HG03108 (cell line): Measurements from ENCODE around the gene NFX1.

Experiments
- ATAC-seq: cut with Tn5 transposase; IDR thresholded peaks from one replicate; pipeline ENCODE4 v1.9.1; 2021; ENCODE audit warnings: moderate library complexity; ENCODE audit not compliant: unreplicated experiment

Gene NFX1

DNA sequence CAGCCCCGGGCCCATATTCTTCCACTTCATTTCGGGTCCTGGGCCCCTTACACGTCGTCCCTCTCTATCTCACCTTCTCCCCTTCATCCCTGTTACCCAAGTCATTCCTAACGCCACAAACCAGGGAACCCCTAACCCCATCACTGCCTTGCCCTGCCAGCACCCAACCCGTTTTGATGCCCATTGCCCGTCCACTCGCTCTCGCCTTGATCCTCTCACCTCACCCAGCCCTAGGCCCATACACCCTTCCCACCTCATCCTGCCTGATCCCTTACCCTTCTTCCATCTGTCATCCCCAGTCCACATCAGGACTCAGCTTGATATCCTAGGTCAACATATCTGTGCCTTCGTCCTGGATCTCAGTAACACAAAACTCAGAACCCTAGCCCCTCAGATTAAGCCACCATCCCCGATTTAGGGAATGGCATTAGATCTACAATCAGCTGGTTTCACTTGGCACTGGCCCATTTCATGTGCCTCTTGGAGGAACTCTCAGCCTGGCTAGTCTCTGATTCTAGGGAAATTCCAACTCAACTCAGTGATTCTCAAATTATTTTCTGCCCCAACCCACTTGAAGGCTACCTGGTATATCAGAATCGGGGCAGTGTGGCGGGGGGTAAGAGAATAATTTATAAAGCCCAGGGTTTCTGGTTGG is 25.0 kb upstream of the NFX1 start:
- no peak for ATAC-seq

DNA sequence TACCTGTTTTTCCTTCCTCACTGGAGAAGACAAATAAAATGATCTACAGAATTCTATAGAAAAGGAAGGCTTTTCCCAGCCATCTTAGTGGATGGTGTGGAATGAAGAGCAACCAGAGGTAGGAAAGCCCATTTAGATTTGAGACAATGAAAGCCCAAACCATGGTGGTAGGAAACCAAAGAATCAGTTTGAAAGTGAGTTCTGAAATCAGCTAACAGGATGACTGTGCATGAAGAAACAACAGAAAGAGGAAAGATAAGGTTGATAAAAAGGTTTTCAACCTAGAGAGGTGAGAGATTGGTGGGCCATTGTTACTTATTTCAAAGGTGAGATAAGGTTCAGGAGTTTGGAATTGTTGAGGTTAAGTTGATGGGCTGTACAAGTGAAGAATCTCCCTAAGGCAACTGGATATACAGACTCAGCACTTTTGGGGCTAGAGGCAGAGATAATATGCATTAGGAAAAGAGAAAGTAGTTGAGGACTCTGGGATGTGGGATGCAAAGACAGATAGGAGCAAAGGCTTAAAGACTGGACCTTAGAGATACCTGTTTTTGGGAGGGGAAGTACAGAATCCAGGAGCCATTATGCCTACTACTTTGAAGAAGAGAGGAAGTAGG is 23.1 kb upstream of the NFX1 start:
- ATAC-seq = no peak

DNA sequence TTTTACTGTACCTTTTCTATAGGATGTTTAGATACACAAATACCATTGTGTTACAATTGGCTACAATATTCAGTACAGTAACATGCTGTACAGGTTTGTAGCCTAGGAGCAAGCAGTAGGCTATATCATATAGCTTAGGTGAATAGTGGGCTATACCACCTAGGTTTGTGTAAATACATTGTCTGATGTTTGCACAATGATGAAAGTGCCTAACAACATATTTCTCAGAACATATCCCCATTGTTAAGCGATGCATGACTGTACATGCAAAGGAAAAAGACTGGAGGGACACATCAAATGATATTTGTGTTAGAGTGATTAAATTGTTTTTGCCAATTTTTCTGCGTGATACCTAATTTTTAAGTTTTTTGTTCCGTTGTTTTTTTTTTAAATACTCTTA is 20.2 kb upstream of the NFX1 start:
- ATAC-seq = no peak

DNA sequence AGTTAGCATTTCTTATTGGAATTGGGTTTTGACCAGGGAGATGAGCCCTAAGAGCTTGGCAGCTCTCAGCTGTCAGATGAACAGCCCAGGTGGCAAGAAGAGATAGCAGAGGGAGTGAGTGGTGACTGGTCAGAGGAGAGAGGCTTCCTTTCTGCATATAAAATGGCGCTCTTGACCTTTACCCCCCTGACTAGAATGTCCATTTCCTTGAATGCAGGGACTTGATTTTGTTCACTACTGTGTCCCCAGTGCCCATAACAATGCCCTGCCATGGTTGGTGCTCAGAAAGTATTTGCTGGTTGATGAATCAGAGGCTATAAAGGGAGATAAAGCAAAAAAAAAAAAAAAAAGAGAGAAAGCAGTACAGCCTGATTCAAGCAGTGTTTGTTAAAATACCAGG is 18.3 kb upstream of the NFX1 start:
- no peak for ATAC-seq

DNA sequence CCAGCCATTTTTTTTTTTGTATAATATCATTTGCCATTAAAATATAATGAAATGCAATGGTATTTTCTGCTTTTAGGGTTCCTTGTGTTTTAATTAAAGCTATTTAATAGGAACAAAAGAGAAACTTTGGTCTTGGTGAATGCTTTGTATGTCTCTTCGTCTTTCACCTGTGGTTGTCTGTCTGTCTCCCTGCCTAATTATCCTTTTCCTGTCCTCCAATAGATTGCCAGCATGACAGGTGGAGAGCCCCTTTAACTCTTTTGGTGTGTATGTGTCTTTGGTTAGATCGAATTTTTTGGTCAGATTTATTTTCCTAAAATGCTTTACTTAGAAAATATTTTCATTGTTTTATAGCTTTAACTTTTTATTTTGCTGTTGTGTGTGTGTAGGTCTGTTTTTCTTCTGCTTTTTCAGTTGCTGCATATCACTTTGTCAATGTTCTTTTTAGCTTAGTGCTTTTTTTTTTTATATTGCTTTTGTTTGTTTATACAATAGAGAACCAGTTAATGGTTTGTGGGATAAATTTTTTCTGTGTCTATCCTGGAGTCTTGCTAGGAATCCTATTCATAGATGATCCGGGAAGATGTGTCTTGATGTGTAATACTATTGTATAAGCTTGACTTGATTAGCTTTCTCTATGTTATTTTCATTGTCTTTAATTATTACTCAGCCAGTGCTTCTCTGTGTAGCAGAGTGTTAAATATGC is 16.9 kb upstream of the NFX1 start:
- no peak for ATAC-seq

DNA sequence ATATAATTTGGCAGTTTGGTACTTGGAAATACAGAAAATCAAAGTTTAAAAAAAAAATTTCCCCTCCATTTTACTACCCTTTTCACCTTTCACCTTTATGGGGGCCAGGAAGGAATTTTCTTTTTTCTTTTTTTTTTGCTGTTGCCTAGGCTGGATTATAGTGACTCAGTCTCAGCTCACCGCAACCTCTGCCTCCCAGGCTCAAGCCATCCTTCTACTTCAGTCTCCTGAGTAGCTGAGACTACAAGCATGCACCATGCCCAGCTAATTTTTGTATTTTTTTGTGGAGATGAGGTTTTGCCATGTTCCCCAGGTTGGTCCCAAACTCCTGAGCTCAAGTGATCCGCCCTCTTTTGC is 16.4 kb upstream of the NFX1 start:
- ATAC-seq = no peak

DNA sequence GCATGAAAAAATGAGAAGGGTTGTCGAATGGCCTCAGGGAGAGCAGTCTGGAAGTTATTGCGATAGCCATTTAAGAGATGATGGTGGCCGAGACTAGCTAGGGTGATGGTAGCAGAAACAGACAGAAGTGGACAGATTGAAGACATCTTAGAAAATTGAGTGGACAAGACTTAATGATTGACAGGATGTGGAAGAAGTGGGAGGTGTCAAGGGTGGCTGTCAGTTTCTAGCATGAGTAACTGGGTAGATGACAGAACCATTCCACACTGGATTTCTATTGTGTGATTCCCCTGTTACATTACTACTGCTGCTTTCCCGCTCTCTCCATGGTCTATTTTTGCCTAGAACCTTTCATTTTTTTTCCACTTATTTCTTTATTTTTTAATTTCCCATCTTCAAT is 12.8 kb upstream of the NFX1 start:
- no peak for ATAC-seq

DNA sequence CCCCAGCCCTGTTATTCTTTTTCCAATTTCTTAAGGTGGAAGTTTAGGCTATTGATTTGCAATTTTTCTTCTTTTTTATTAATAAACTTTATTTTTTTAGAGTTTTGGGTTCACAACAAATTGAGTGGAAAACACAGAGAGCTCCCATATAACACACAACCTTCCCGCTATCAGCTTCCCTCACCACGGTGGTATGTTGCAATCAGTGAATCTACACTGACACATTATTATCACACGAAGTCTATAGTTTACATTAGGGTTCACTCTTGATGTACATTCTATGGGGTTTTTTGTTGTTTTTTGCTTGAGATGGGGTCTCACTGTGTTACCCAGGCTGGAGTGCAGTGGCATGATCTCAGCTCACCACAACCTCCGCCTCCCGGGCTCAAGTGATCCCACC is 4.8 kb upstream of the NFX1 start:
- ATAC-seq = no peak

DNA sequence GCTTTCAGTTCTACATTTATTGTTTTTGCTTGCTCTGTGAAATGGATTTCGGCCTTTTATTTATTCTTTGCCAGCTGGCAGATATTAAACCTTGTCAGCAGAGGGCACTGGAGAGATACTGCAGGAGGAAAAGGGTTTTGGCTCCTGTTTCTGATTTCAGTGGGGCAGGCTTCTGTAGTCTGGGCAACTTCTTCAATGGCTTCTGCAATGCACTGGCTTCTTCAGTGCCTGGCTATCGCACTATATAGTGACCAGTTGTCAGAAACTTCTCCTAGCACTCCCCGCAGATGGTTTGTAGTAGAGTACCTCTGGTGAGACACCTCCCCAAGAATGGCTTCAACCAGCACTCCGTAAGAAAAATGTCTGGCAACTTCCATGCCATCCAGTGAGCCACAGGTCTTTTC is 3.2 kb upstream of the NFX1 start:
- ATAC-seq = no peak

DNA sequence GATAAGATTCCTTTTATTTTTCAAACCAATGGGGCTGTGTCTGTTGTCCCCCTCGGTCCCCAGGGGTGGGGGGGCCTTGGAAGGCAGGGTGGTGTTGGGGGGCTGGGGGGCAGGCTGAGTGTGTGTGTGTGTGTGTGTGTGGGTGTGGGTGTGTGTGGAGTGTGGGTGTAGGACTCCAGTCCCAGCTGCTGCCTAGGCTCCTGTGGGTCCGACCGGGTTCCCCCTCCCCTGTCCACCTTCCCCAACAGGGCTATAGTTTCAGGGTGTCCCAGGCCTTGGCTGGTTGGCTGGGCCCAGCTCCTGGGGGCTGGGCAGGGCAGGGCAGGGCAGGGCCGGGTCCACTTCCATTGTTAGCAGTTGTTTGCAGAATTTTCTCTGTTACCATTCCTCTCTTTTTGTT is 2.1 kb upstream of the NFX1 start:
- no peak for ATAC-seq

DNA sequence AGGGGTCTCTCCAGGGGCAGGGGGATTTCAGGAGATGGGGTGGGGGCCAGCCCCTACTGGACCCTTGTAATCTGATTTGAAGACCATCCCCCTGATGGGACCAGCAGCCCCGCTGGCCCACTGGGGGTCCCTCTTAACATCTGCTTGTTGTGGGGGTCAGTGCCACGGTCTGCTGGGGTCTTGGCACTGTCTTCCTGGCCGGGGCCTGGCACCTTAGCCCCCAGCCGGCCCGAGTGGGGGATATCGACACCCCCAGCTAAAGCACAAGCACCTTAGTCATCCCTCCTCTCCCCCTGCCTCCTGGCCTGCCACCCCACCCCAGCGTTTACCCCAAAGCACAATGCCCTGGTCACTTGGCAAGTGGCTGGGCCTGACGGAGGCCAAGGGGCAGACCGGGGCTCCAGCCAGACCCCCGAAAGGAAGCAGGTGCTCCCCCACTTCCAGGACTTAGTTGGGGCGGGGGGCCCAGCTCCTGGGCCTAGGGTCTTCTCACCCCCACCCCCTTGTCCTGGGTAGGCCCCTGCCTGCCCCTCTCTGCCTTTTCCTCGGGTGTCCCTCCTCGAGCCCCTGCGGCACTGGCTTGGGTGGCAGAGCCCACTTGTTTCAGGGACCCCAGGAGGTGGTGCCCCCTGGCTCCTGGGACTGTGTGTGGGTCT is 1.4 kb upstream of the NFX1 start:
- no peak for ATAC-seq

DNA sequence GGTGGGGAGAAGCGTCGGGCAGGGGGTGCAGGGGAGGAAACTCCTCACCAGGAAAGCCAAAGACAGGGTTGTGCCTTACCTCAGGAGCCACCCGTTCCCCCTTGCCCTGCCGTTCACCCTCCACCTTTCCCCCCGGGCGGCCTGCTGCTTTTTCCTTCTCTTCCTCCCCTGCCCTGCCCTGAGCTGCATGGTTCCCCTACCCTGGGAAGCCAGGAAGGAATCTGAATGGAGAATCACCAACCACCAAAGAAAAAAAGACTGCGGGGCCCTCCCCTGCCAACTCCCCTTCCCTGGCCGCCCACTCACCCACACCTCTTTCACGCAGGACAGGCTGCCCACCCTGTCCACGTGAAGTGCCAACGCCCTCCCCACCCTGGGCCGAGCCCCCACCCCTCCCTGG is 820 bp upstream of the NFX1 start:
- no peak for ATAC-seq

DNA sequence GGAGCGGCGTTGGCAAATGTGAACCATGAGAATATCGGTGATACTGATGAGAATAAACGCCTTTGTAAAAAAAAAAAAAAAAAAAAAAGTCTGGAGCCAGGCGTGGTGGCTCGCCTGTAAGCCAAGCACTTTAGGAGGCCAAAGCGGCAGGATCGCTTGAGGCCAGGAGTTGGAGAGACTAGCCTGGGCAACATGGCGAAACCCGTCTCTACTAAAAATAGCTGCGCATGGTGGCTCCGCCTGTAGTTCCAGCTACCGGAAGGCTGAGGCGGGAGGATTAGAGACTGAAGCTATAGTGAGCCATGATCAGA is 425 bp upstream of the NFX1 start:
- peak; percentile 23 for ATAC-seq

DNA sequence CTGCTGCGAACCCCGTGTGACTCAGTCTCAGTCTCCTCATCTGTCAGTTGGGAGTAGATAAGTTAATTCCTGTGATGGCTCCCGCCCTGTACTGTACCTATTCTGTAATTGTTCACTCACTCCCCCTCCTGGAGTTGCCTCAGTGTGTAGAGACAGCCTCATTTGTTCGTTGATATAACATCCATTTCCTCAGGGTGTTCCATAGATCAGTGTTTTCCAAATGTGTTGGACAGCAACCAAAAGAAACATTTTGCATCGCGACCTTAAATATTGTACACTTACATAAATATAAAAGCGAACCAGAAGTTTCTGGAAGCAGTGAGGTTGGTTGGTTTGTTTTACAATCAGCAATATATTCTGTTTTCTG is 698 bp downstream of the NFX1 start:
- ATAC-seq = no peak

DNA sequence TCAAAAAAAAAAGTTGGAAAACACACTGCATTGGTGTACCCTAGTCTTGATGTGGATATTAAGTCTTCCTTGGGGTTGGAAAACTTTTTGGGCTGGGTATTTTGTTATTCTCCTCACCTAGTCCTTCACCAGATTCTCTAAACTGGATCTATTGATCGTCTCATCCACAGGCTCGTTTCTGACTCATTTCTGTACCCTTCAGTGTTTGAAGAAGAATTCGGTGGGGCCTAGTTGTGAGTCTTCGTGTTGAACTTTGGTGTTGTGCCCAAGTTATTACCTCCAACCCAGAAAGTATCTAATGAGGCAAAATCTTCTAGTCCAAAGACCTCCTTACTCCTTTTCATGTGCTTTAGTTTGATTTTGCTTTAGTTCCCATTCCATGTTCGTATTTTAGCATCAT is 1.6 kb downstream of the NFX1 start:
- ATAC-seq = no peak

DNA sequence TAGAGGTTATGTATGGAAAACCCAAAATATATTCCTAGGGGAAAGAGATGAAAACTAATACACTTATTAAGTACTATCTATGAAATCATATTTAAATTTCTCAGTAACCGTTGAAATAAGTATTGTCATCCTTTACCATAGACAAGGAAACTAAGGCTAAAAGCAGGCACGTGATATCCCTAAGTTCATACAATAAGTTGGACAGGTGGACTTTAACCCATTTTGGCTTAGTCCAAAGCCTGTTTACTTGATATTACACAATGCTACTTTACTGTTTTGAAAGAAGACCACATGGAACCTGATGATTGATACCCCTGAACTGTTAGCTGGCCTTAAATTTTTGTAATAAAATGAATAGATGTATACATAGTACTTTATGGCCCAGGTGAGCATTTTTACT is 3.5 kb downstream of the NFX1 start:
- ATAC-seq = no peak

DNA sequence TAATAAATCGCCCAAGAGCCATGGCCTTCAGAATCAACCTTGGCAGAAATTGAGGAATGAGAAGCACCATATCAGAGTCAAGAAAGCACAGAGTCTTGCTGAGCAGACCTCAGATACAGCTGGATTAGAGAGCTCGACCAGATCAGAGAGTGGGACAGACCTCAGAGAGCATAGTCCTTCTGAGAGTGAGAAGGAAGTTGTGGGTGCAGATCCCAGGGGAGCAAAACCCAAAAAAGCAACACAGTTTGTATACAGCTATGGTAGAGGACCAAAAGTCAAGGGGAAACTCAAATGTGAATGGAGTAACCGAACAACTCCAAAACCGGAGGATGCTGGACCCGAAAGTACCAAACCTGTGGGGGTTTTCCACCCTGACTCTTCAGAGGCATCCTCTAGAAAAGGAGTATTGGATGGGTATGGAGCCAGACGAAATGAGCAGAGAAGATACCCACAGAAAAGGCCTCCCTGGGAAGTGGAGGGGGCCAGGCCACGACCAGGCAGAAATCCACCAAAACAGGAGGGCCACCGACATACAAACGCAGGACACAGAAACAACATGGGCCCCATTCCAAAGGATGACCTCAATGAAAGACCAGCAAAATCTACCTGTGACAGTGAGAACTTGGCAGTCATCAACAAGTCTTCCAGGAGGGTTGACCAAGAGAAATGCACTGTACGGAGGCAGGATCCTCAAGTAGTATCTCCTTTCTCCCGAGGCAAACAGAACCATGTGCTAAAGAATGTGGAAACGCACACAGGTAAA is 4.5 kb downstream of the NFX1 start:
- ATAC-seq = no peak

DNA sequence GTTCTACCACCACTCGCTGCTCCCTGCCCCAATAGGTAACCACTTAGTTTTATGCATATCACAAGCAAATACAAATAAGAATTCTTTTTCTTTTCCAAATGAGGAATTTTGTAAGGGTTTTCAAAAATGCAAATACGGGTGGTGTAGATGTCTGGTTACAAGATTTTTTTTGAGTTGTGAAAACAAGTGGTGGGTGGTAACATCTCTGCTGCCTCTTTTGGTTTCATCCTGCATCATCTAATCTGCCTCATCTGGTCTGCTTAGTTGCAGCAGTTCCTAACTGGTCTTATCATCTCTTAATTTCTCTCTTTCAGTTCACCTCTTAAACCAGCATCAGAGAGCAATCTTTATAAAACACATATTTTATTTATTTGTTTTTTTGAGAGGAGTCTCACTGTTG is 5.3 kb downstream of the NFX1 start:
- ATAC-seq = no peak

DNA sequence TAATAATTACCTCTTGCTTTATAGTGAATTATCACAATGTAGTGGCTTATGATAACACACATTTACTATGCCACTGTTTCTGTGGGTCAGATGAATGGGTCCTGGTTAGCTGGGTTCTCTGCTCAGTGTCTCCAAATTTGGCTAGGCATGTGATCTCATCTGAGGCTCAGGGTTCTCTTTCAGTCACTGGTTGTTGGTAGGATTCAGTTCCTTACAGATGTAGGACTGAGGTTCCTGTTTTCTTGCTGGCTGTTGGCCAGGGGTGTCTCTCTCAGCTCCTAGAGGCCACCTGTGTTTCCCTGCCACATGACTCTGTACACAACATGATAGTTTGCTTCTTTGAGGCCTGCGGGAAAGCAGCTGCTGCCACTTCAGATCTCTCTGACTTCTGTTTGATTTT is 7.1 kb downstream of the NFX1 start:
- peak; percentile 91 for ATAC-seq

DNA sequence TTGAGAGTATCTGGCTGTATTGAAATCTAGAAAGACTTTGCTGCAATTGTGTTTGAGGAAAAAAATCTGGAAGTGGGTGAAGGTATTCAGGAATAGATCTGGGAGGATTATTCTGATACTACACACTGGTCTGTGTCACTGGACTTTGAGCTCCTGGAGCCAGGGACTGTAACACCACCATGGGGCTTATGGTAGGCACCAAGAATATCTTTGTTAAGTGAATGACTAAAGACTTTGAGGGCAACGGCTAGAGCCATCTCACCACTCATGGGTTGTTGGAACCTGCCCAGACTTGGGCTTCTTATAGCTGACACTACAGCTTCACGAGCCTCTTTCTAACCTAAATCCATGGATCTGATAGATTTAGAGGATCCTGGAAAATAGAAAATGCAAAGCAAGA is 10.2 kb downstream of the NFX1 start:
- no peak for ATAC-seq

DNA sequence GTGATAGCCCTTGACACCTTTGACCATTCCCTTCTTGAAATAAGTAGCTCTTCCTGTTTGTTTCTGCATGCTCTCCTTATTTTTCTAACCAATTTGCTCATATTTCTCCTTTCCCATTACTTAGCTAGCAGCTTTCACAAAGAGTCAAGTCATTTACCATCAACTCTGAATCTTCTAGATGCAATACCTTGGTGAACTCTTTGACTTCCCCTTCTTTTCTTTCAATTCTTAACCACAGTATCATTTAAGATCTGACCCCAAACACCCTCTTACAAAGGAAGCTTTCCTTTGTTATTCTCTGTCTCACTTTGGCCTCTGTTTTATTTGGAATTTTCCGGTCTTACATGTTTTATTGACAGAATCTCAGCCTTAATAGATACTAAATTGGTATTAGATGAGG is 14.0 kb downstream of the NFX1 start:
- ATAC-seq = no peak

DNA sequence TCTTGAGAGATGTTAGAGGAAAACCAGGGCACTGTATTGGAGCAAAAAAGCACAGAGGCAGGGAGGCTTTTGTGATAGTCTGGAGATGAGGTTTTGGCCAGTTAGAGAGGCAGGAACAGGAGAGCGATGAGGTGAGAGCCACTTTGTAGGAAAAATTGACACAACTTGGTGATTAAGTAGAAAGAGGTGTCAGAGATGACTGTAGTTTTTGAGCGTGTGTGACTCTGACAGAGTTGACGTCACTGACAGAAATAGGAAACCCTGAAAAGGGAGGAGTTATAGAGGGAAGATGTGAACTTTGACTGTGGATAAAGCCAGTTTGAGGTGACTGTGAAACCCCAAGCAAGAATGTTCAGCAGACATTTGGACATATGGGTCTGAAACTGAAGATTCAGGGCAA is 15.7 kb downstream of the NFX1 start:
- no peak for ATAC-seq
